Upper lobe of left lung (tissue), 4 donors: Measurements from ENCODE around the gene CHRNB4.

Source experiments
- EP300 ChIP-seq, 4 donors: sonication (generic); formaldehyde crosslinking; IDR thresholded peaks; one replicate each; pipeline ENCODE4 v1.5.1; 2017; ENCODE audit warnings: antibody characterized with exemption in 4 of 4, control low read depth in 2 of 4
- POLR2A ChIP-seq, 4 donors: fragments of 450-650 bp; IDR thresholded peaks; one replicate each; pipeline ENCODE4 v1.5.1; 2016 to 2017; ENCODE audit warnings: antibody characterized with exemption in 4 of 4, mild to moderate bottlenecking in 2 of 4
- POLR2AphosphoS5 ChIP-seq, 2 donors: sonication (generic); formaldehyde crosslinking; IDR thresholded peaks; one replicate each; pipeline ENCODE4 v1.5.1; 2017; ENCODE audit warnings: antibody characterized with exemption in 2 of 2
- TF ChIP-seq, protein P1 (sequence below), 6 experiments: fragments of 450-650 bp in 4 of 6; fragments of 200-600 bp in 2 of 6; sonication (generic) in 2 of 6; IDR thresholded peaks; one replicate each; pipeline ENCODE4 v1.5.1; 2016 to 2019; ENCODE audit warnings: antibody characterized with exemption in 6 of 6

DNA sequence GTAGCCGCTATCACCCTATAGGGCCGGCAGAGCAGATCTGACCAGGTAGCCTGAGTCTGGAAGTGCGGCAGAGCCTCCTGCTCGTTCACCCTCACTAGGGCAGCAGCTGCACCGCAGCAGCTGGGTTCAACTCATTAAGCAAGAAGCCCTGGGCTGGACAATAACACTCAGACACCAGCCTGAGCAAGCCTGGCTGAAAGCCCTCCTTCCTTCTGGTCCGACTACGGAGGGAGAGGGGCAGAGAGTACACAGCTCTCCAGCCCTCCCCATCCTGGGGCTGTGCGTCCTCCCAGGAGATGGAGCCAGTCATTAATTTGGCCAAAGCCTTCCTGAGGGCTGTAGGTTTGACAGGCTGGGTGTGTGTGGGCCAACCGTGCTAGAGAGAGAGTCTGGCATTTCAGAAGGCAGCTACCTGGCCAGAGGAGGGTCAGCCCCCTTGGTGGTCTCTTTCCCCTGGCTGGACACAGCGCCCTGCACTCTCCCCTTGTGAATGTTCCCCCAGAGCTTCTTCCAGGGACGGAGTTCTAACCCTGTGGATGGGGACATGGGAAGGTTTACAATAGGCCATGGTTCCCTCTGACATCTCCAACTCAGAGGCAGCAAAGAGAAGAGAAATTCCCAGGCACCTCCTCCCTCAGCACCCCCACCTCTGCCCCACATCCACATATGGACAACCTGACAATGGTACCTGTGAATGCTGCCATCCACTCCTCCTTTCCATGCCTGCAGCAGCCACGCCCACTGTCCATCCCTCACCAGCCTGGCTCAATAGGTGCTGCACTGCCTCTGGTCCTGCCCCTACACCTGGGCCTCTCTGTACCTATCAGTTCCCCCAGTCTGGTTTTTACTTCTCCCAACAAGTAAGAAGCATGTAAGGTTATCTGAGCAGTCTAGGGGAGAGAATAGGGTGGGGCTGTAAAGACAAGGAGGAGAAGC is 6.5 kb downstream of the CHRNB4 start:
- TF ChIP-seq, protein P1, sequence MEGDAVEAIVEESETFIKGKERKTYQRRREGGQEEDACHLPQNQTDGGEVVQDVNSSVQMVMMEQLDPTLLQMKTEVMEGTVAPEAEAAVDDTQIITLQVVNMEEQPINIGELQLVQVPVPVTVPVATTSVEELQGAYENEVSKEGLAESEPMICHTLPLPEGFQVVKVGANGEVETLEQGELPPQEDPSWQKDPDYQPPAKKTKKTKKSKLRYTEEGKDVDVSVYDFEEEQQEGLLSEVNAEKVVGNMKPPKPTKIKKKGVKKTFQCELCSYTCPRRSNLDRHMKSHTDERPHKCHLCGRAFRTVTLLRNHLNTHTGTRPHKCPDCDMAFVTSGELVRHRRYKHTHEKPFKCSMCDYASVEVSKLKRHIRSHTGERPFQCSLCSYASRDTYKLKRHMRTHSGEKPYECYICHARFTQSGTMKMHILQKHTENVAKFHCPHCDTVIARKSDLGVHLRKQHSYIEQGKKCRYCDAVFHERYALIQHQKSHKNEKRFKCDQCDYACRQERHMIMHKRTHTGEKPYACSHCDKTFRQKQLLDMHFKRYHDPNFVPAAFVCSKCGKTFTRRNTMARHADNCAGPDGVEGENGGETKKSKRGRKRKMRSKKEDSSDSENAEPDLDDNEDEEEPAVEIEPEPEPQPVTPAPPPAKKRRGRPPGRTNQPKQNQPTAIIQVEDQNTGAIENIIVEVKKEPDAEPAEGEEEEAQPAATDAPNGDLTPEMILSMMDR (IDR thresholded peaks at IDR 0.05), result no peak
- TF ChIP-seq EP300 (IDR thresholded peaks at IDR 0.05) (no peak), POLR2AphosphoS5 (IDR thresholded peaks at IDR 0.05) (no peak), POLR2A (IDR thresholded peaks at IDR 0.05) (no peak)
